IPS DF 6.9 (cell line): ENCODE data around the gene BCKDK.
"Not testable (repeated sequence)": the region's sequence is repeated elsewhere in the genome, so short reads cannot be mapped to it uniquely, and the experiment has no call there.

Experiments used
- DNase-seq: peaks from one replicate; pipeline ENCODE4 v3.0.0-alpha.2; 2013; ENCODE audit warnings: low read depth, low spot score
- H3K27ac ChIP-seq: one replicate; pipeline ENCODE4 v1.5.1; 2013; ENCODE audit warnings: low read length, control low read depth
- H3K27me3 ChIP-seq: 2 replicates; pipeline ENCODE4 v1.6.1; 2013; ENCODE audit warnings: mild to moderate bottlenecking, low read length; ENCODE audit not compliant: control insufficient read depth, insufficient read depth
- H3K36me3 ChIP-seq: 2 replicates; pipeline ENCODE4 v1.6.1; 2013; ENCODE audit warnings: low read length; ENCODE audit not compliant: control insufficient read depth, insufficient read depth
- H3K4me1 ChIP-seq: 2 replicates; pipeline ENCODE4 v1.6.1; 2013; ENCODE audit warnings: low read length; ENCODE audit not compliant: control insufficient read depth, insufficient read depth
- H3K4me3 ChIP-seq: 2 replicates; pipeline ENCODE4 v1.5.1; 2013; ENCODE audit warnings: mild to moderate bottlenecking, low read length
- H3K9me3 ChIP-seq: 2 replicates; pipeline ENCODE4 v1.6.1; 2013; ENCODE audit warnings: low read length, inconsistent platforms; ENCODE audit not compliant: control insufficient read depth, insufficient read depth
- WGBS: extraction: QIAGEN DNeasy Blood & Tissue Kit; methylation state at CpG from one replicate; pipeline ENCODE4 v1.1.7; 2013; ENCODE audit warnings: mixed read lengths, missing lambda C conversion rate; ENCODE audit not compliant: insufficient read length, insufficient coverage; 5-methylcytosine and 5-hydroxymethylcytosine counted together

BCKDK gene

DNA sequence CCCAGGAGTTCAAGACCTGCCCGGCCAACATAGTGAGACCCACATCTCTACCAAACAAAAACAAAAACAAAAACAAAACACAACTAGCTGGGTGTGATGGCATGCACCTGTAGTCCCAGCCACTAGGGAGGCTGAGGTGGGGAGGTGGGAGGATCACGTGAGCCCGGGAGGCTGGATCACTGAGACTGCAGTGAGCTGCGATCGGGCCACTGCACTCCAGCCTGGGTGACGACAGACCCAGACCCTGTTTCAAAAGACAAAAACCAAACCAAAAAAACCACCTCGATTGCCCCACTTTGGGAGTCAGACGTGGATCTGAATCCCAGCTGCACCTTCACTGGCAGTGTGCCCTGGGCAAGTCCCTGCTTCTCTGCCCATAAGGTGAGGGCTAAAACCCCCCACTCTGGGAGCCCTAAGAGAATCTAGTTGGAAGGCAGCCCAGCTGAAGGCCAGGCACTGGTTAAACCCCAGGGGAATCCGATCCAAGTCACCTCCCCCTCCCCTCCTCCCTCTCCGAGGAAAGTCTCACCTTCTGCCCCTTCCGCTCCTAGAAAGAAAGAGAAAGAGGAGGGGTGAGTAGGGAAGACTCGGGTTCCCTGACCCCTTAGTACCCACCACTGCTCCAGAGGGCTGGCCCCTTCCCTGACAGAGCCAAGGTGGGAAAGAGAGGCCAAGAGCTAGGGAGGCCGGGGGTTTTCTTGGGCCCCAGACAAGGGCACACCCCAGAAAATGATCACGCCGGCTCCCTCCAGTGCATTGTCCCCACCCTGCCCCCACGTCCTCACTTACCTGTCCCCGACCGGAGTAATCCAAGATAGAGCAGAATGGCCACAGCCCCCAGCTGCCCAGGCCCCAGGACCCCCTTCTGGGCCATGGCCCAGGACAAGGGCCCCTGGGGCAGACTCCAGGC is 26.7 kb downstream of the BCKDK start:
- Histone ChIP-seq H3K27ac (no peak overlapping the region), H3K4me3 (peak overlapping the region; percentile 65), H3K27me3 (no peaks in the 10 kb centered on the region), H3K36me3 (peaks cover 13% of the 10 kb centered on the region), H3K9me3 (no peaks in the 10 kb centered on the region), H3K4me1 (peaks cover 25% of the 10 kb centered on the region)
- no peak for DNase-seq
- no CpG with 5 or more reads among the region's 18 CpGs for WGBS

DNA sequence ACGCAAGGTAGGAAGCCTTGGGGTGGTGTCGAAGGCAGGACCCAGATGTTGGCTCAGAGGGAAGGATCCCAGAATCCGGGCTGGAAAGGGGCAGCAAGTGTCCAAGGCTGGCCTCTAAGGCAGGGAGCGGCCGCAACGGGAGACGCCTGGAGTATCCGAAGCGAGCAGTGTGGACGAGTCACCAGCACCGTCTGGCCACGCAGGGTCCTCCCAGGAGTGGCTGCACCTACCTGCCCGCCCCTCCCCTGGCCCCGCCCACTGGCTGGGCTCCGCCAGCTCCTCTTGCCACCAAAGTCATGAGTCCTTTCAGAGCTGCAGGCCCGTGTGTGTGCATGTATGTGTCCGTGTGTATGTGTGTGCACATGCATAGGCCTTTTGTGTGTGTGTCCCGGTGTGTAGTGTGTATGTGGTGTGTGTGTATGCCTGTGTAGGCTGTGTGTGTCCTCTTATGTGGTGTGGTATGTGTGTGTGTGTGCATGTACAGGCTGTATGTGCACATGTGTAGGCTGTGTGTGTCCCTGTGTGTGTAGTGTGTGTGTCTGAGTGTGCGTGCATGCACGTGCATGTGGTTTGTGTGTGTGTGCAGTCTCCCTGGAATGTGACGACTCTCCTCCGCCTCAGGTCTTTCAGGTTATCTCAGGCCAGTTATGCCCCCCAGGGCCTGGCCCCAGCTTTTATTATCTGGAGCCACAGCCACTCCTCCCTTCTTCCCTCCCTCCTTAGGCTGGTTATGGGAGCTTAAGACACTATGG is 27.5 kb downstream of the BCKDK start, which contains the start of gene PRSS8:
PRSS8 (minus strand) TSS at position 193 of the 752 bp plus-strand sequence. CDS start 229 bp downstream, outside the sequence.
- H3K4me1 ChIP-seq = peaks cover 20% of the 10 kb centered on the region
- H3K9me3 ChIP-seq = no peaks in the 10 kb centered on the region
- no peaks in the 10 kb centered on the region for H3K27me3 ChIP-seq
- peak within 1 kb of the TSS; percentile 65 for H3K4me3 ChIP-seq
- peaks cover 13% of the 10 kb centered on the region for H3K36me3 ChIP-seq
- H3K27ac ChIP-seq = no peak within 1 kb of the TSS
- DNase-seq = no peak
- WGBS = no CpG with 5 or more reads among the region's 22 CpGs

DNA sequence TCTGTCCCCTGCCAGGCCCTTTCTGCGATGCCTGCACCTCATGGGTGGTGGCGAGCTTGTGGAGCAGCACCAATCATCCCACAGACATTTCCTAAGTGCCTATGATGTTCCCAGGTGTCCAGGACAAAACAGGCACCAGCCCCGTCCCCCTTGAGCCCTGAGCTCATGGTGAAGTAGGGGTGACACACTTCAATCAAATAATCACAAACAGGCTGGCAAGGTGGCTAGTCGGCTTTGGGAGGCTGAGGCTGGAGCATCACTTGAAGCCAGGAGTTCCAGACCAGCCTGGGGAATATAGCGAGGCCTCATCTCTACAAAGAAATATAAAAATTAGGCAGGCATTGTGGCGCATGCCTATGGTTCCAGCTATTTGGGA is 28.1 kb downstream of the BCKDK start:
- Histone ChIP-seq H3K27ac (no peak overlapping the region), H3K4me1 (peaks cover 19% of the 10 kb centered on the region), H3K36me3 (peaks cover 13% of the 10 kb centered on the region), H3K9me3 (no peaks in the 10 kb centered on the region), H3K27me3 (no peaks in the 10 kb centered on the region), H3K4me3 (no peak overlapping the region)
- no peak for DNase-seq
- no CpG with 5 or more reads among the region's 6 CpGs for WGBS

DNA sequence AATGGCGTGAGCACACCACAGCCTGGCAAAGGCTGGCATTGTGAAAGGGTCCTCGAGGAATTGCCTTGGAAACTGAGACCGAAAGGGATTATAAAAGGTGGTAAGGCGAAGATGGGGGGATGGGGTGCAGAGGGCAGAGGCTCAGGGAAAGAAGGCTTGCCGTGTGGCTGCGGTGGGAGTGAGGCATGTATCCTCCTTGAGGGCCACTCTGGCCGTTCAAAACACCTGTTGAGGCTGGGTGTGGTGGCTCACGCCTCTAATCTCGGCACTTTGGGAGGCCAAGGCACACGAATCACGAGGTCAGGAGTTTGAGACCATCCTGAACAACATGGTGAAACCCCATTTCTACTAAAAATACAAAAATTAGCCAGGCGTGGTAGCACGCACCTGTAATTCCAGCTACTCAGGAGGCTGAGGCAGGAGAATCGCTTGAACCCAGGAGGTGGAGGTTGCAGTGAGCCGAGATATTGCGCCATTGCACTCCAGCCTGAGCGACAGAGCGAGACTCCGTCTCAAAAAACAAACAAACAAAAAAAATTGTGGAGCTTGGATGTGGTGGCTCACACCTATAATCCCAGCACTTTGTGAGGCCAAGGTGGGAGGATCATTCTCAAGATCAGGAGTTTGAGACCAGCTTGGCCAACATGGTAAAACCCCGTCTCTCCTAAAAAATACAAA is 28.8 kb downstream of the BCKDK start:
- not testable (repeated sequence) for H3K36me3 ChIP-seq, H3K27ac ChIP-seq, H3K27me3 ChIP-seq, H3K4me3 ChIP-seq, H3K9me3 ChIP-seq, DNase-seq
- H3K4me1 ChIP-seq = peaks cover 20% of the 10 kb centered on the region
- WGBS = no CpG with 5 or more reads among the region's 20 CpGs

DNA sequence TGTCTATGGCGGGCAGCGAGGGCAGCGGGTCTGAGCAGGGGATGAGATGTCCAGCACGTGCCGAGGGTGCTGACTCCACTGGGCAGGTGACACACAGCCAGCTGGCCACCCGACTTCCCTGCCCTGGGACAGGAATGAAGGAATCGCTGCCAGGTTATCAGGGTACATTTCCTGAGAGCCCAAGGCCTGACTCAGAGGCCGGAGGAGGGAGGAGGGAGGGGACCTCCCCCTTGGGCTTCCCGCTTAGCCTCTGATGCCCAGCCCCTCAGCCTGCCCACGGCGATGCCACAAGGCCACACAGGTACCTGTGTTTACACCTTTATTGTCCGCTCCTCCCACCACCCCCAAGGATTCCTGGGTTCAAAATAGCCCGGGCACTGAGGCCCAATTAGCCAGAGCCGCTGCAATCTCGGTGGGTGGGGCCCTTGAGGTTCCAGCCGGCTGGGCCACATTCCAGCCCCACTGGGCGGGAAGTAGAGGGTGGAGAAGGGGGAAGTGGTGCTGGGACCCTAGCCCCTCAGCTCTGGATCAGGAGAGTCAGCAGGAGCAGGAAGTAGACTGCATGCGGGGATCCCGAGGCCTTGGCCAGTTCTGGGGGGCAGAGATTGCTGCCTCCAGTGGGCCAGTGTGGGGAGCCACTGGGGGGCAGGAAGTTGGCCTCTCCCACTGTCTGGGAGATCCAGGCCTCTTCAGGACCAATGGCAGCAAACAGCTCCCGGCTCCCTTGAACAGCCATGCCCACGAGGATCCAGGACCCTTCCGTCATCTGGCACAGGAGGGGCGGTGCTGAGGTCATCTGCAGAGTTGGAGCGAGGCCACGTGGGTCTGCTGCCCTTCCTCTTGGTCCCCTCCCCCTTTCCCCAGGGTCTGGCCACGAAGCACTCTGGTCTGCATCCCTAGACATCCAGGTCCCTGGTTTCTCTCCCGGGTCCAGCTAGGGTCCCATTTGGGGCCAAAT is 30.7 kb downstream of the BCKDK start:
- Histone ChIP-seq H3K27ac (no peak overlapping the region), H3K9me3 (no peaks in the 10 kb centered on the region), H3K4me3 (no peak overlapping the region), H3K4me1 (peaks cover 21% of the 10 kb centered on the region), H3K27me3 (no peaks in the 10 kb centered on the region), H3K36me3 (no peaks in the 10 kb centered on the region)
- no CpG with 5 or more reads among the region's 27 CpGs for WGBS
- DNase-seq = no peak

DNA sequence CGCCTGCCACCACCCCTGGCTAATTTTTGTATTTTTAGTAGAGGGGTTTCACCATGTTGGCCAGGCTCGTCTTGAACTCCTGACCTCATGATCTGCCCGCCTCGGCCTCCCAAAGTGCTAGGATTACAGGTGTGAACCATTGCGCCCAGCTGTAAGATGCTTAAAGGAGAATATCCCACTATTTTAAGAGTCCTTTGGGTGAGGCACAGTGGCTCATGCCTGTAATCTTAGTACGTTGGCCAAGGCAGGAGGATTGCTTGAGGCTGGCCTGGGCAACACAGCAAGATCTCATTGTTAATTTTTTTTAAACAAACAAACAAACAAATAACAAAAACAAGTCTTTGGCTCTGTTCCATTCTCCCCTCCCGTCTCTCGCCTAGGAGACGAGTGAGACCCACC is 32.9 kb downstream of the BCKDK start:
- not testable (repeated sequence) for H3K9me3 ChIP-seq, H3K27ac ChIP-seq, DNase-seq, H3K27me3 ChIP-seq, H3K36me3 ChIP-seq, H3K4me3 ChIP-seq
- no CpG with 5 or more reads among the region's 9 CpGs for whole genome bisulfite sequencing
- peaks cover 18% of the 10 kb centered on the region for H3K4me1 ChIP-seq

DNA sequence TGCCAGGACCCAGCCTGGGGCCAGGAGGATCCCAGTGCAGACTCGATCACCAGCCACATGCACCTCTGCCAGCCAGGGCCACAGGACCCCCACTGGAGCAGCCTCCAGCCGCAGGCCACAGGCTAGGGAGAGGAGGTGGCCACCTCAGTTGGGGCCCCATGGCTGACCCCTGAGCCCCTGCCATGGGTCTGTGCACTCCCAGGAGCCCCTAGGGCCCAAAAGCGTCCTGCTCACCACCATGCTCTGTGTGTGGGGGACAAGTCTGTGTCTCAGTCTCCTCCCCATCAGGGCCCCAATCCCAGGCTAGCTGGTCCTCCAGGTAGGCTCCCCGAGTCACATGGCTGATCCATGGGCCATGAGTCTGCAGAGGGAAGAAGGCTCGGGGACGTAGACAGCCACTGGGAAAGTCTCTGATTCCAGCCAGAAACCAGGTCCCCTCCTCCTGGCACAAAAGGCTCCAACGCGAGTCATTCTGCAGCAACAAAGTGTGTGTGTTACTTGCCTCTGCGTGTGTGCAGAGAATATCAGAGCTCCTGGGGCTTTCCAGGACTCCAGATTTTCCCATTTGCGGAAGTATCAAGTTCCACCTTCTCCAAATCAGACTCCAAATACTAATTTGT is 33.4 kb downstream of the BCKDK start:
- H3K27ac ChIP-seq = no peak overlapping the region
- H3K36me3 ChIP-seq = no peaks in the 10 kb centered on the region
- no peaks in the 10 kb centered on the region for H3K9me3 ChIP-seq
- peaks cover 18% of the 10 kb centered on the region for H3K4me1 ChIP-seq
- WGBS = no CpG with 5 or more reads among the region's 10 CpGs
- H3K27me3 ChIP-seq = no peaks in the 10 kb centered on the region
- DNase-seq = no peak
- no peak overlapping the region for H3K4me3 ChIP-seq

DNA sequence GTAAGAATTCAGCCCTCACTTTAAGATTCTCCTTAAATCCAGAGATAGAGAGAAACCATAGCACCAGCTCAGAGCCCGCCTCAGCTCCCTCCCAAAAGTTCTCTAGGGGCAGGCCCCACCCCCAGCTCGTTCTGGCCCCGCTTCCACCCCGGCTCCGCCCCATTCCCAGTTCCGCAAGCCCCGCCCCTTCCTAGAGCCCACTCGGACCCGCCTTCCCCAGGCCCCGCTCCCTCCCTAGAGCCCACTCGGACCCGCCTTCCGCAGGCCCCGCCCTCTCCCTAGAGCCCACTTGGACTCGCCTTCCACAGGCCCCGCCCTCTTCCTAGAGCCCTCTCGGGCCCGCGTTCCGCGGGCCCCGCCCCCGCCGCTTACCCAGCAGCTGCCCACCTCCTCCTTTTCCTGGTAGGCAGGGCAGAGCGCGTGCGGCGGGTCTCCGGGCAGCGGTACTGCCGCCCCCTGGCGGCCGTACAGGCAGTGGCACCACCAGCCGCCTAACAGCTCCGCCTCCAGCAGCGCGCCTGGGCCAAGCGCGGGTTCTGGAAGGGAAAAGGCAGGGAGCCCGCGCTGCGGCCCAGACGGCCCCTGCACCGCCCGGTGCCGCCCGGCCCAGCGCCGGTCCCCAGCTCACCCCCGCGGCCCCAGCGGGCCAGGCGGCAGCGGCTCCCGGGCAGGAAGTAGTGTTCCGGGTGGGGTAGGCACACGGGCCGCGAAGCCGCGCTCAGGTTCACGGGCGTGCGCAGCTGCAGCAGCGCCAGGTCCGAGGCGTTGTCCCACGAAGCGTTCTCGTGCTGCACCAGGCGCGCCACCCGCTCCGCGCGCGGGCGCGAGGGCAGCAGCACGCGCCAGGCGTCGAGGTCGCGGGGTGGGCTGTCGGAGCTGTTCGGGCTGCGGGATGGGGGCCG is 34.2 kb downstream of the BCKDK start:
- no peak for DNase-seq
- Histone ChIP-seq H3K4me3 (peak overlapping the region; percentile 28; the same call in 1 of the 2 replicates), H3K27me3 (no peaks in the 10 kb centered on the region), H3K36me3 (no peaks in the 10 kb centered on the region), H3K4me1 (peaks cover 18% of the 10 kb centered on the region), H3K9me3 (no peaks in the 10 kb centered on the region), H3K27ac (no peak overlapping the region)
- no CpG with 5 or more reads among the region's 89 CpGs for WGBS
